ENCODE measurements around the gene COL5A1. TPM values are rescaled to one million over a fixed set of nuclear protein-coding genes. Genes with fewer than 3 reads are reported as not detected.

The COL5A1 gene
- total RNA-seq, 4 donors from 2014 or later = 1.6 to 2.8 (median 2.3) TPM

DNA sequence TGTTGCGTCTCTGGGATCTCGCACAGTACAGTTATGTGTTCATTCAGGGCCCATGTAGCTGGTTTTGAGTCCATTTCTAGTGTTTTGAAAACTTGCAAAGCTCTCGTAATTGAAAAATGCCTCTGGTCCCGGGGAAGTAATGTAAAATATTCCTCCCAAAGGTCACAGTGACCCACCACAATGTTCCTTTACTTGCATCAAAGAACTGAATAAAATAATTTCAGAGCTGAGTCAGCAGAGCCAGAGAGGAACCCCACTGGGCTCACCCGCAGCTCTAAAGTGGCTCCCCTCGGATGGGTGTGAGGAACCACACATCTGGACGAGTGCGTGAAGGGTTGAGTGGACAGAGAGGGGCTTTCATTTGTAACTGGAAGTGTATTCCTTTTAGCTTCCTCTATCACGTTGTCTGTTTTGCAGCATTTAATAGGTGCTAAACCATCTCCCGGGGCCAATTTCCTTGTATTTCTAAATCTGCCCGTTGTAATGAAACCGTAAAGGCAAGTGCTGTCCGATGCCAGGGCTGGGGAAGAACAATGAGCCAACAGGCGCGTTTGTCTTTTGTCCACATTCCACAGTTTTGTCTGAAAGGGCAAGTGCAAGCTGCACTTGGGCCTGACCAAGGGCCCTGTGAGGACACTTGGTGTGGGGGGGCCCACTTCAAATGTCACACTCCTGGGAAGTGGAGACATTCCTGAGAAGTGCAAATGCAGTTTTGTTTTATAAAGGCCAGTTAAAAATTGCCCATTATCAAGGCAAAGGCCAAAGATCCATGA, 29.9 kb downstream of the COL5A1 start:
- in situ Hi-C loops (cut with MboI; ENCODE audit: low sequenced_read_pairs in 4 of 4) = no loop called here

DNA sequence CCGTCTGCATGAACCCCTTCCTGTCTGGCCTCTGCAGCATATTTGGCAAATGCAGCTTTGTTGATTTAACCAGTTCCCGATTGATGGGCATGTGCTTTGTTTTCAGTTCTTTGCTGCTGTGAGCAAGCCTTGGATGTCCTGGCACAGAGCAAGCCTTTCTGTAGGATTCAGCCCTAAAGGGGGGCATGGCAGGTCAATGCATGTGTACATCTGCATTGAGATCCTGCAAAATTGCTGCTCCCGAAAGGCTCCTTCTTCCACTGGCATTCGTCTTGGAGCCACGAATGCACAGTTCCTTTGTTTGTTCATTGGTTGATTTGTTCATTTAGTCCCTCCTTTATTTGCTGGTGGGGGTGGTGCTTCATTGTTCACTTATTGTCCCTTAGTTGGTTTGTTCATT, 34.8 kb downstream of the COL5A1 start:
- no peaks in the 10 kb centered on the region for H3K36me3 ChIP-seq
- H3K27ac ChIP-seq = no peak overlapping the region
- peaks cover 0 to 4% (median 0%) of the 10 kb centered on the region in 3 donors for H3K27me3 ChIP-seq
- no peak for DNase-seq
- in situ Hi-C loops (cut with MboI; ENCODE audit: low sequenced_read_pairs in 4 of 4) (no loop called here), intact Hi-C loops (cut with DNase I; ENCODE audit: low total_unique reads) (no loop called here)
- no peaks in the 10 kb centered on the region for H3K9me3 ChIP-seq
- ATAC-seq = no peak
- H3K4me1 ChIP-seq = no peaks in the 10 kb centered on the region
- no peak for TF ChIP-seq POLR2A (IDR thresholded peaks at IDR 0.05)
- TF ChIP-seq, protein P1, sequence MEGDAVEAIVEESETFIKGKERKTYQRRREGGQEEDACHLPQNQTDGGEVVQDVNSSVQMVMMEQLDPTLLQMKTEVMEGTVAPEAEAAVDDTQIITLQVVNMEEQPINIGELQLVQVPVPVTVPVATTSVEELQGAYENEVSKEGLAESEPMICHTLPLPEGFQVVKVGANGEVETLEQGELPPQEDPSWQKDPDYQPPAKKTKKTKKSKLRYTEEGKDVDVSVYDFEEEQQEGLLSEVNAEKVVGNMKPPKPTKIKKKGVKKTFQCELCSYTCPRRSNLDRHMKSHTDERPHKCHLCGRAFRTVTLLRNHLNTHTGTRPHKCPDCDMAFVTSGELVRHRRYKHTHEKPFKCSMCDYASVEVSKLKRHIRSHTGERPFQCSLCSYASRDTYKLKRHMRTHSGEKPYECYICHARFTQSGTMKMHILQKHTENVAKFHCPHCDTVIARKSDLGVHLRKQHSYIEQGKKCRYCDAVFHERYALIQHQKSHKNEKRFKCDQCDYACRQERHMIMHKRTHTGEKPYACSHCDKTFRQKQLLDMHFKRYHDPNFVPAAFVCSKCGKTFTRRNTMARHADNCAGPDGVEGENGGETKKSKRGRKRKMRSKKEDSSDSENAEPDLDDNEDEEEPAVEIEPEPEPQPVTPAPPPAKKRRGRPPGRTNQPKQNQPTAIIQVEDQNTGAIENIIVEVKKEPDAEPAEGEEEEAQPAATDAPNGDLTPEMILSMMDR (IDR thresholded peaks at IDR 0.05 in 4 of 5, conservative IDR thresholded peaks at IDR 0.05 in 1 of 5) = no peak
- H3K4me3 ChIP-seq = no peak overlapping the region

More for the DNA sequence above, 29.9 kb downstream of the COL5A1 start:
- no peak overlapping the region for H3K4me3 ChIP-seq
- intact Hi-C loops (cut with DNase I; ENCODE audit: low total_unique reads) = no loop called here
- TF ChIP-seq, protein P1 (IDR thresholded peaks at IDR 0.05 in 4 of 5, conservative IDR thresholded peaks at IDR 0.05 in 1 of 5) = no peak
- no peak for TF ChIP-seq POLR2A (IDR thresholded peaks at IDR 0.05)
- no peaks in the 10 kb centered on the region for H3K4me1 ChIP-seq
- DNase-seq = no peak
- ATAC-seq = no peak
- H3K9me3 ChIP-seq = no peaks in the 10 kb centered on the region
- no peak overlapping the region for H3K27ac ChIP-seq
- H3K27me3 ChIP-seq = no peaks in the 10 kb centered on the region
- H3K36me3 ChIP-seq = no peaks in the 10 kb centered on the region

DNA sequence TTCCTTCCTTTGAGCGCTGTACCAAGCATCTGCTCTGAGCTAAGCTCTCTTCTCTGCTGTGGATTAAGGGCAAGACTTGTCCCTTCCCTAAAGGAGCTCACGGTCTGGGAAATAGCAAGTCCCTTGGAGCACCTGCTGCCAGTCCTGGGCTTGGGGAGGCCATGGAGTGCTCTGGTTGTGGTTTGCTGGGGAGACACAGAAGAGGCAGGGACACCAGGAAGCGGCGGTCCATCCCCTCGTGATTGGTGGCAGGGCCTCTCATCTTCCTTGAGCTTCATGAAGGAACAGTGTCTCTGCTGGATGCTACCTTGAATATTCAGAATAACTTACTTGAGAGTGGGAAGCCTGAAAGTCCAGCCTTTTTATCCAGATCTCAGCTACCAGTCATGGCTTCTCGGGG, 35.3 kb downstream of the COL5A1 start:
- no peaks in the 10 kb centered on the region for H3K4me1 ChIP-seq
- no peak overlapping the region for H3K27ac ChIP-seq
- intact Hi-C loops (cut with DNase I; ENCODE audit: low total_unique reads) (no loop called here), in situ Hi-C loops (cut with MboI; ENCODE audit: low sequenced_read_pairs in 4 of 4) (no loop called here)
- no peak for TF ChIP-seq POLR2A (IDR thresholded peaks at IDR 0.05)
- TF ChIP-seq, protein P1 (IDR thresholded peaks at IDR 0.05 in 4 of 5, conservative IDR thresholded peaks at IDR 0.05 in 1 of 5) = no peak
- H3K9me3 ChIP-seq = no peaks in the 10 kb centered on the region
- DNase-seq (no peak), ATAC-seq (no peak)
- no peak overlapping the region for H3K4me3 ChIP-seq
- H3K27me3 ChIP-seq = peaks cover 0 to 4% (median 0%) of the 10 kb centered on the region in 3 donors
- H3K36me3 ChIP-seq = no peaks in the 10 kb centered on the region

DNA sequence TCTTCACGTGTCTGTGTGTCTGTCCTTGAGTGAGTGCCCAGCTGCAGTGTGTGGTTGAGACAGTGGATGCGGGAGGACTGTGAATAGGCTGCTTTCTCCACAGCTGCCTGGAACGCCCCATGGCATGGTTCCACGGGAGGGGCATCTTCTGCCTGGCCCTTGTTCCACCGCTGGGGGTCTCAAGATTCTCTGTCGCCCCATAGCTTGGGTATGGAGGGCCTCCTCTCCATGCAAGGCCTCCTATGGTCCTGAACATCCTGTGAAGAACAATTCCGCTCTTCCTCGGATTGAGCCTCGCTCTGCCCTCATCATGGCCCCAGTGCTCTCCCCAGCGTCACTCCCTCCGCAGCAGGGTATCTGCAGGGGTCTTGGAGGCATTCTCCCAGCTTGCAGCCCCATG, 36.1 kb downstream of the COL5A1 start:
- no peak overlapping the region for H3K27ac ChIP-seq
- no peak overlapping the region for H3K4me3 ChIP-seq
- ATAC-seq (no peak), DNase-seq (no peak)
- peaks cover 0 to 4% (median 0%) of the 10 kb centered on the region in 3 donors for H3K27me3 ChIP-seq
- H3K9me3 ChIP-seq = no peaks in the 10 kb centered on the region
- no peaks in the 10 kb centered on the region for H3K4me1 ChIP-seq
- no peaks in the 10 kb centered on the region for H3K36me3 ChIP-seq
- intact Hi-C loops (cut with DNase I; ENCODE audit: low total_unique reads) (no loop called here), in situ Hi-C loops (cut with MboI; ENCODE audit: low sequenced_read_pairs in 4 of 4) (no loop called here)
- TF ChIP-seq, protein P1 (IDR thresholded peaks at IDR 0.05 in 4 of 5, conservative IDR thresholded peaks at IDR 0.05 in 1 of 5) = no peak
- no peak for TF ChIP-seq POLR2A (IDR thresholded peaks at IDR 0.05)
